ENCODE data around the gene SERPINH1.

DNA sequence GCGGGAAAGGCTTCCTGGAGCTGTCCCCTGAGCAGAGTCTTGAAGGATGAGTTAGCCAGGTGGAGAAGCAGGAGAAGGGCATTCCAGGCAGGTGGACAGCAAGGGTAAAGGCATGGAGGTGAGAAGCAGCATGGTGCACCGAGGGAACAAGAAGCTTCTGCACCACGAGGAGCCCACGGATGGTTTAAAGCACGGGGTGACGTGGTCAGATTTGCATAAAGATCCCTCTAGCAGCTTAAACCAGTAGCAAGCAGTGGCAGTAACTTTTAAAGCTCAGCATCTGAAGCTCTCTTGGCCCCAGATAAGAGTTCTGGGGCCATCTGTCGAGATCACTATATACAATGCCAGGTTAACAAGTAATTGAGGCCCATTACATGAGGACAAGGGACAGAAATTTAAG is 36.8 kb downstream of the SERPINH1 start:
- no peak for TF ChIP-seq CTCF (IDR thresholded peaks at IDR 0.05)
- no peak for TF ChIP-seq POLR2A (IDR thresholded peaks at IDR 0.05)
- TF ChIP-seq POLR2AphosphoS5 (IDR thresholded peaks at IDR 0.05) = no peak
